Activated naive CD4-positive, alpha-beta T cell treated with anti-CD3 and anti-CD28 coated beads, Interleukin-2, amount 50 U/mL, for 72 hours (primary cell): ENCODE results near the gene PARL. TPM values are rescaled to one million over a fixed set of nuclear protein-coding genes. Genes with fewer than 3 reads are reported as not detected.
A peak's percentile ranks its signal among the peaks of the same experiment; 100 is the strongest.

Source experiments
- ATAC-seq, 2 donors: fragments of 150-1000 bp; cut with Tn5 transposase; 2 replicates each; pipeline ENCODE4 v1.10.0; 2021; ENCODE audit warnings: mild to moderate bottlenecking in 2 of 2, moderate library complexity in 2 of 2
- DNase-seq, 2 donors: peaks; one replicate each; pipeline ENCODE4 v3.0.0; 2021 to 2022; ENCODE audit warnings: low spot score in 2 of 2
- H3K27ac Mint-ChIP-seq, 2 donors: one replicate each; pipeline ENCODE4 v1.8.0; 2022; ENCODE audit warnings: mild to moderate bottlenecking in 2 of 2, mixed read lengths in 2 of 2
- H3K36me3 Mint-ChIP-seq, 2 donors: one replicate each; pipeline ENCODE4 v1.8.0; 2022; ENCODE audit warnings: mixed read lengths in 2 of 2
- H3K9me3 Mint-ChIP-seq, 2 donors: one replicate each; pipeline ENCODE4 v1.8.0; 2022; ENCODE audit warnings: mixed read lengths in 2 of 2
- total RNA-seq, 2 donors: library from RNA; stranded (reverse); gene quantifications; one replicate each; pipeline ENCODE4 v1.2.3, GENCODE V29; 2022

PARL gene
- total RNA-seq, 2 donors from 2014 or later, result 88.7 to 94.2 TPM

GRCh38 chr3:183837390-183837789 lies 47.3 kb downstream of the PARL start:
- Mint-ChIP-seq H3K9me3 (no peaks in the 10 kb centered on the region), H3K27ac (peak overlapping the region; percentile 45 to 63), H3K36me3 (peaks cover 0 to 6% of the 10 kb centered on the region in 2 donors)
- ATAC-seq (peak in 1 of 2 donors; percentile 47), DNase-seq (no peak)

GRCh38 chr3:183833516-183833915 lies 51.2 kb downstream of the PARL start:
- H3K9me3 Mint-ChIP-seq, result no peaks in the 10 kb centered on the region
- no peak for ATAC-seq
- no peak for DNase-seq
- H3K36me3 Mint-ChIP-seq, result no peaks in the 10 kb centered on the region
- H3K27ac Mint-ChIP-seq, result peak overlapping the region; percentile 37 to 41

- DNase-seq (no peak), ATAC-seq (no peak)
- Mint-ChIP-seq H3K9me3 (no peaks in the 10 kb centered on the region), H3K36me3 (no peaks in the 10 kb centered on the region), H3K27ac (no peak overlapping the region)
Measured at GRCh38 chr3:183830187-183830586, 54.5 kb downstream of the PARL start.

GRCh38 chr3:183829466-183829865 lies 55.2 kb downstream of the PARL start:
- ATAC-seq (no peak), DNase-seq (no peak)
- H3K27ac Mint-ChIP-seq, result no peak overlapping the region
- H3K9me3 Mint-ChIP-seq, result no peaks in the 10 kb centered on the region
- H3K36me3 Mint-ChIP-seq, result peaks cover 0 to under 1% of the 10 kb centered on the region in 2 donors

- H3K27ac Mint-ChIP-seq, result peak overlapping the region in 1 of 2 donors; percentile 25
- peak in 1 of 2 donors; percentile 26 for DNase-seq
- no peak for ATAC-seq
- H3K36me3 Mint-ChIP-seq, result peaks cover 0 to 6% of the 10 kb centered on the region in 2 donors
- no peaks in the 10 kb centered on the region for H3K9me3 Mint-ChIP-seq
Measured at GRCh38 chr3:183828538-183828870, 56.2 kb downstream of the PARL start.

GRCh38 chr3:183827809-183828537 lies 56.7 kb downstream of the PARL start:
- Mint-ChIP-seq H3K36me3 (peaks cover 0 to 6% of the 10 kb centered on the region in 2 donors), H3K27ac (peak overlapping the region in 1 of 2 donors; percentile 10), H3K9me3 (no peaks in the 10 kb centered on the region)
- DNase-seq, result peak in 1 of 2 donors; percentile 41
- no peak for ATAC-seq

- Mint-ChIP-seq H3K36me3 (peaks cover 0 to 6% of the 10 kb centered on the region in 2 donors), H3K9me3 (no peaks in the 10 kb centered on the region), H3K27ac (no peak overlapping the region)
- ATAC-seq, result no peak
- peak in 1 of 2 donors; percentile 43 for DNase-seq
Measured at GRCh38 chr3:183826448-183827250, 58.0 kb downstream of the PARL start.

GRCh38 chr3:183825456-183826161 lies 59.1 kb downstream of the PARL start, which contains the start of gene MAP6D1:
TSS of gene MAP6D1 (minus strand) at chr3:183825577. CDS start at chr3:183825547, 30 bp downstream.
- DNase-seq (peak; percentile 40 to 53), ATAC-seq (peak; percentile 53 to 57)
- no peaks in the 10 kb centered on the region for H3K9me3 Mint-ChIP-seq
- H3K27ac Mint-ChIP-seq, result peak within 1 kb of the TSS in 1 of 2 donors; percentile 69
- peaks cover 0 to 6% of the 10 kb centered on the region in 2 donors for H3K36me3 Mint-ChIP-seq

- peaks cover 0 to 6% of the 10 kb centered on the region in 2 donors for H3K36me3 Mint-ChIP-seq
- ATAC-seq (peak; percentile 32 to 61), DNase-seq (peak; percentile 22 to 54)
- no peaks in the 10 kb centered on the region for H3K9me3 Mint-ChIP-seq
- H3K27ac Mint-ChIP-seq, result no peak overlapping the region
Measured at GRCh38 chr3:183824761-183825455, 59.8 kb downstream of the PARL start.

- peaks cover 0 to 6% of the 10 kb centered on the region in 2 donors for H3K36me3 Mint-ChIP-seq
- no peak for ATAC-seq
- DNase-seq, result no peak
- H3K9me3 Mint-ChIP-seq, result no peaks in the 10 kb centered on the region
- peak overlapping the region in 1 of 2 donors; percentile 69 for H3K27ac Mint-ChIP-seq
Measured at GRCh38 chr3:183823963-183824362, 60.7 kb downstream of the PARL start.

GRCh38 chr3:183822631-183823030 lies 62.0 kb downstream of the PARL start:
- H3K36me3 Mint-ChIP-seq, result peaks cover 0 to 6% of the 10 kb centered on the region in 2 donors

GRCh38 chr3:183819831-183820230 lies 64.8 kb downstream of the PARL start:
- Mint-ChIP-seq H3K27ac (peak overlapping the region in 1 of 2 donors; percentile 81), H3K36me3 (peaks cover 0 to 6% of the 10 kb centered on the region in 2 donors), H3K9me3 (no peaks in the 10 kb centered on the region)
- no peak for DNase-seq
- ATAC-seq, result no peak

More at GRCh38 chr3:183822631-183823030, 62.0 kb downstream of the PARL start:
- DNase-seq (peak in 1 of 2 donors; percentile 25), ATAC-seq (no peak)
- H3K27ac Mint-ChIP-seq, result no peak overlapping the region
- no peaks in the 10 kb centered on the region for H3K9me3 Mint-ChIP-seq

- H3K9me3 Mint-ChIP-seq, result no peaks in the 10 kb centered on the region
- ATAC-seq (peak in 1 of 2 donors; percentile 6), DNase-seq (peak in 1 of 2 donors; percentile 47)
- H3K36me3 Mint-ChIP-seq, result peaks cover 0 to under 1% of the 10 kb centered on the region in 2 donors
- H3K27ac Mint-ChIP-seq, result peak overlapping the region in 1 of 2 donors; percentile 83
Measured at GRCh38 chr3:183818706-183819624, 65.7 kb downstream of the PARL start.

- ATAC-seq, result peak in 1 of 2 donors; percentile 7
- DNase-seq, result peak in 1 of 2 donors; percentile 44
- Mint-ChIP-seq H3K36me3 (no peaks in the 10 kb centered on the region), H3K9me3 (no peaks in the 10 kb centered on the region), H3K27ac (no peak overlapping the region)
Measured at GRCh38 chr3:183818041-183818620, 66.5 kb downstream of the PARL start.

- ATAC-seq, result no peak
- DNase-seq, result no peak
Measured at GRCh38 chr3:183817639-183818038, 67.0 kb downstream of the PARL start.

More at GRCh38 chr3:183817639-183818038, 67.0 kb downstream of the PARL start:
- Mint-ChIP-seq H3K27ac (peak overlapping the region in 1 of 2 donors; percentile 4), H3K9me3 (no peaks in the 10 kb centered on the region), H3K36me3 (no peaks in the 10 kb centered on the region)
